Kidney epithelial cell (primary cell): ENCODE results near the gene HOXD4. TPM values are rescaled to one million over a fixed set of nuclear protein-coding genes. Genes with fewer than 3 reads are reported as not detected.

Experiments used
- DNase-seq: peaks from one replicate; pipeline ENCODE4 v3.0.0-alpha.2; 2010; ENCODE audit warnings: low read depth
- H3K27me3 ChIP-seq: 2 replicates; pipeline ENCODE4 v1.6.0; 2011; ENCODE audit warnings: low read length; ENCODE audit not compliant: control insufficient read depth, insufficient read depth
- H3K36me3 ChIP-seq: 2 replicates; pipeline ENCODE4 v1.5.1; 2011; ENCODE audit warnings: low read length; ENCODE audit not compliant: control insufficient read depth, insufficient read depth
- H3K4me3 ChIP-seq: 2 replicates; pipeline ENCODE4 v1.5.1; 2011; ENCODE audit warnings: low read depth, mild to moderate bottlenecking, control low read depth, low read length
- total RNA-seq: library from RNA; depleted of rRNA; stranded (reverse); fragments of >200 nt; gene quantifications from 2 replicates; pipeline ENCODE4 v1.2.3, GENCODE V29; 2015
- TF ChIP-seq, protein P1 (sequence below): IDR thresholded peaks from 2 replicates; pipeline ENCODE4 v1.5.1; 2011; ENCODE audit warnings: mild to moderate bottlenecking, moderate library complexity, low read length, control low read depth, inconsistent platforms; ENCODE audit not compliant: insufficient read depth, poor library complexity, severe bottlenecking

The HOXD4 gene
- total RNA-seq, 1 donor from 2014 or later = 5.4 TPM

DNA sequence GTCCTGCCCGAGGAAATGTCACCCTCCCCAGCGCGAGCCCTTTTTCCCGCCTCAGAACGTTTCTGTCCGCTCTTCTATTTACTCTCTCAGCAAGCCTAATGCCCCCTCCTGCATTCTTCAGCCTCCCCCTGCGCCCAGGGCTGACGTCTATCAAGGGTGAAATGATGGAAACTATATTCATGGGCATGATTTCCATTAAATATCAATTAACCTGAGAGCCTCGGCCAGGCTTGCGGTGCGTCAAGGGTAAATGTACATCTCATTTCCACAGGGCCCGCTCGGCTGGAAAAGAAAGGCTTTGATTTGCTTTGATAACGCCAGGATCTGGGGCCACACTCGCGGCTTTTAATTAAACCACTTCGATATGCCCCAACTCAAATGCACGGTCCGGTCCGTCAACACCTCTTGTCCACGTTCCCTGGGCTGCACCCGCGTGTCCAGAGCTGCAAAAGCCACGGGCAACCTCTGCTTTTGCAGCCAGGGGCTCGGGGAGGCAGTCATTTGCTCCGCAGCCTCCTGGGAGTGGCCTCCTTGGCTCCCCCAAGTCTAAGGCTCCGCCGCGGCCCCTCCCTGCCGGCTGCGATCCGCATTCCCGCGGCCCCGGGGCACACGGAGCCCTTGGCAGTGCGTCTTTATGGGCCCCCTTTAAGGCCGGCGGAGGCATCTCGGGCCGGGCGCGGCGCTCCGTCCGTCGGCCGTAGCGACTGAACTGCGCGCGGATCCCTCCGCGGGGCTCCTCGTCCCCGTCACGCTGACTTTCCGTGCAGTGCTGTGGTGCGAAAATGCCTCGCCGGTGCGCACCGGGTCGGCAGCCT, 22.2 kb upstream of the HOXD4 start, which contains the start of gene HOXD8:
HOXD8 (plus strand) TSS at position 724 of the 815 bp plus-strand sequence. CDS start 662 bp downstream, outside the sequence.
- Histone ChIP-seq H3K27me3 (no peaks in the 10 kb centered on the region), H3K36me3 (no peaks in the 10 kb centered on the region), H3K4me3 (peak within 1 kb of the TSS; percentile 67)
- no peak for DNase-seq
- TF ChIP-seq, protein P1, sequence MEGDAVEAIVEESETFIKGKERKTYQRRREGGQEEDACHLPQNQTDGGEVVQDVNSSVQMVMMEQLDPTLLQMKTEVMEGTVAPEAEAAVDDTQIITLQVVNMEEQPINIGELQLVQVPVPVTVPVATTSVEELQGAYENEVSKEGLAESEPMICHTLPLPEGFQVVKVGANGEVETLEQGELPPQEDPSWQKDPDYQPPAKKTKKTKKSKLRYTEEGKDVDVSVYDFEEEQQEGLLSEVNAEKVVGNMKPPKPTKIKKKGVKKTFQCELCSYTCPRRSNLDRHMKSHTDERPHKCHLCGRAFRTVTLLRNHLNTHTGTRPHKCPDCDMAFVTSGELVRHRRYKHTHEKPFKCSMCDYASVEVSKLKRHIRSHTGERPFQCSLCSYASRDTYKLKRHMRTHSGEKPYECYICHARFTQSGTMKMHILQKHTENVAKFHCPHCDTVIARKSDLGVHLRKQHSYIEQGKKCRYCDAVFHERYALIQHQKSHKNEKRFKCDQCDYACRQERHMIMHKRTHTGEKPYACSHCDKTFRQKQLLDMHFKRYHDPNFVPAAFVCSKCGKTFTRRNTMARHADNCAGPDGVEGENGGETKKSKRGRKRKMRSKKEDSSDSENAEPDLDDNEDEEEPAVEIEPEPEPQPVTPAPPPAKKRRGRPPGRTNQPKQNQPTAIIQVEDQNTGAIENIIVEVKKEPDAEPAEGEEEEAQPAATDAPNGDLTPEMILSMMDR = no peak

DNA sequence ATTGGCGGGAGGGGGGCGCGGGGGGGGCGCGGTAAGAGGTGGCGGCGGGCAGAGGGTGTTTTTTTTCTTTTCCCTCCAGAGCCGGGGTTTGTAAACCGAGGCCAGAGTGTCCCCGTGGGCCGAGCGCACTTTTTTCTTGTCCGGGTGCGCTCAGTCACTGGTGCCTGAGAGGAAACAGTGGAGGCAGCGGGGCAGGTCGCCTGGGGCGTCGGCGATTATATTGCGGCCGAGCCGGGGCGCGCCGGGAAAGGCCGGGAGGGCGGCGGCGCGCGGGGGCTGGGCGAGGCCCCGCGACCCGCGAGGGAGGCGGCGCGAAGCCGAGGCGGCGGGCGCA, 21.6 kb upstream of the HOXD4 start:
- no peak for DNase-seq
- Histone ChIP-seq H3K27me3 (no peaks in the 10 kb centered on the region), H3K4me3 (peak overlapping the region; percentile 67), H3K36me3 (no peaks in the 10 kb centered on the region)
- TF ChIP-seq, protein P1 = no peak

DNA sequence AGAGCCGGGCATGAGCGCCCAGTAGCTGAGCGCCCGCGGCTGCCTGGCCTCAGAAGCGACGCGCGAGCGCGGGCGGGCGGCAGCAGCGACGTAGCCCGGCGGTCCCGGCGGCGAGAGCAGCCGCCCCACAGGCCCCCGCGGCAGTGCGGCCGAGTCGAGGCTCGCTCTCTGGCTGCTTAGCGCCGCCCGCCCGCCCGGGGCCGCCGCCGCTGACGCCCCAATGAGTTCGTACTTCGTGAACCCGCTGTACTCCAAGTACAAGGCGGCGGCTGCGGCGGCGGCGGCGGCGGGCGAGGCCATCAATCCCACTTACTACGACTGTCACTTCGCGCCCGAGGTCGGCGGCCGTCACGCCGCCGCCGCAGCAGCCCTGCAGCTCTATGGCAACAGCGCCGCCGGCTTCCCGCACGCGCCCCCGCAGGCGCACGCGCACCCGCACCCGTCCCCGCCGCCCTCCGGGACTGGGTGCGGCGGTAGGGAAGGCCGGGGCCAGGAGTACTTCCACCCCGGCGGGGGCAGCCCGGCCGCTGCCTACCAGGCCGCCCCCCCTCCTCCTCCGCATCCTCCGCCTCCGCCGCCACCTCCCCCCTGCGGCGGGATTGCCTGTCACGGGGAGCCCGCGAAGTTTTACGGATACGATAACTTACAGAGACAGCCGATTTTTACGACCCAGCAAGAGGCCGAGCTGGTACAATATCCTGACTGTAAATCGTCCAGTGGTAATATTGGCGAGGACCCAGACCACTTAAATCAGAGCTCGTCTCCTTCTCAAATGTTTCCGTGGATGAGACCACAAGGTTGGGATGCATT, 21.0 kb upstream of the HOXD4 start:
- TF ChIP-seq, protein P1 = no peak
- Histone ChIP-seq H3K36me3 (no peaks in the 10 kb centered on the region), H3K27me3 (no peaks in the 10 kb centered on the region), H3K4me3 (peak overlapping the region; percentile 67)
- DNase-seq = no peak

DNA sequence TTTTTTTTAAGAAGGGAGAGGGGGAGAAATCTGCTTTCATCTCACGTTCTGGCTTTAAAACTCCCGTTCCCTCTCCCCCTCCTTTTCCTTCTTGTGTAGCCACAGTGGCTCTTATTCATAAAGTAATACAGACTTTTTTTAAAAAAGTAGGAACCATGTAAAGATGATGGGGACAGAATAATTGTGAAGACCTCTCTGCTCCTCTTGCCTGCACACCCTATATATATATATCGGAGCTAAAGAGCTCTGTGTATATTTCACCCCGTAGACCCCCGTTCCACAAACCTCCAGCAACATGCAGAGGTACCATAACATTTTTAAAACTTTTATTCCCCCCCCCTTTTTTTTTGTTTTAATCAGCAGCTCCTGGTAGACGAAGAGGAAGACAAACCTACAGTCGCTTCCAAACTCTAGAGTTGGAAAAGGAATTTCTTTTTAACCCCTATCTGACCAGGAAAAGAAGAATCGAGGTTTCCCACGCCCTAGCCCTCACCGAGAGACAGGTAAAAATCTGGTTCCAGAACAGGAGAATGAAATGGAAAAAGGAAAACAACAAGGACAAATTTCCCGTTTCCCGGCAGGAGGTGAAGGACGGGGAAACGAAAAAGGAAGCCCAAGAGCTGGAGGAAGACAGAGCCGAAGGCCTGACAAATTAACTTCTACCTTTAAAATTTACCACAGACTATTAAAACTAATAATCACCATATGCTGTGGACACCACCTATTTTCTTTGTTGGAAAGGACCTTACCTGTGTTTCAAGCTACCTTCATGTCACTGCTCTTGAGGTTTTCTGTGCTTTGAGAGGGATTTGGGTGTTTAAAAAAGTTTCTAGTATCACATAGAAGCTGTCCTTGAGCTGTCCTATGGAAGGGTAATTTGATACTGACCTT, 20.1 kb upstream of the HOXD4 start:
- TF ChIP-seq, protein P1 = no peak
- Histone ChIP-seq H3K27me3 (no peaks in the 10 kb centered on the region), H3K36me3 (no peaks in the 10 kb centered on the region), H3K4me3 (peak overlapping the region; percentile 67)
- no peak for DNase-seq

DNA sequence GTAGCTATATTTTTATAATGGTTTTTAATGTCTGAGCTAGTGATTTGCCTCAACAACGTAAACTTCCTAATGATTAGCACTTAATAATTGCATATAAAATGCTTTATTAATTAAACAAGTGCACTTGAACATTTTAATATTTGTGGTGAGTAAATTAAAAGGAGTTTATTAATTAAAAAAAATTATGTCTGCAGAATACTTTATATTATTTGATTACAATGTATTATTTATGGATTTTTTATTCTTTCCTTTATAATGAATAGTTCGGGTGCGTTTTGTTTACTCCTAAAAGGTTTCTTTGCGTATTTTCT, 19.5 kb upstream of the HOXD4 start:
- no peaks in the 10 kb centered on the region for H3K36me3 ChIP-seq
- DNase-seq = no peak
- peak overlapping the region; percentile 67 for H3K4me3 ChIP-seq
- TF ChIP-seq, protein P1 = no peak
- no peaks in the 10 kb centered on the region for H3K27me3 ChIP-seq
